IMR-90 (cell line): ENCODE measurements around the gene HCFC1. TPM values are rescaled to one million over a fixed set of nuclear protein-coding genes. Genes with fewer than 3 reads are reported as not detected.

Experiments
- ATAC-seq: fragments of 200-7000 bp; cut with Tn5 transposase; 2 replicates; pipeline ENCODE4 v1.9.1; 2020; ENCODE audit warnings: low read depth, mild to moderate bottlenecking, moderate library complexity
- BruUV-seq: library from RNA; stranded (reverse); fragments of 400-500 nt; replicated peaks from 2 replicates; lab custom pipeline; 2021; lab: Mats Ljungman, UMichigan
- CTCF ChIA-PET: fragments of 300-600 bp; formaldehyde crosslinking; extraction: SDS; loops from one replicate; lab custom pipeline; 2021; ENCODE audit warnings: antibody characterized with exemption; lab: Yijun Ruan, JAX
- POLR2A ChIA-PET: fragments of 300-600 bp; sonication (Branson Sonifier 250); formaldehyde crosslinking; loops from one replicate; lab custom pipeline; 2022; ENCODE audit warnings: antibody characterized with exemption; ENCODE audit not compliant: unreplicated experiment; lab: Charles Lee
- DNase-seq: peaks from one replicate; pipeline ENCODE4 v3.0.0; 2013
- H2AFZ ChIP-seq: replicated peaks from 2 replicates; pipeline ENCODE3; 2013; ENCODE audit warnings: low read length, mild to moderate bottlenecking; ENCODE audit not compliant: poor library complexity
- H2AK5ac ChIP-seq: 2 replicates; pipeline ENCODE4 v1.6.1; 2013; ENCODE audit warnings: low read depth, low read length, inconsistent platforms
- H2AK9ac ChIP-seq: replicated peaks from 2 replicates; pipeline ENCODE3; 2013; ENCODE audit warnings: mild to moderate bottlenecking, low read depth, low read length, moderate library complexity; ENCODE audit not compliant: poor library complexity
- H2BK120ac ChIP-seq: 2 replicates; pipeline ENCODE4 v1.6.1; 2013; ENCODE audit warnings: low read depth, low read length, inconsistent platforms
- H2BK15ac ChIP-seq: 3 replicates; pipeline ENCODE4 v1.6.1; 2013; ENCODE audit warnings: low read depth, low read length, inconsistent platforms
- H2BK20ac ChIP-seq: 2 replicates; pipeline ENCODE4 v1.6.1; 2013; ENCODE audit warnings: low read depth, mild to moderate bottlenecking, inconsistent platforms, low read length, moderate library complexity
- H2BK5ac ChIP-seq: 2 replicates; pipeline ENCODE4 v1.6.1; 2013; ENCODE audit warnings: mild to moderate bottlenecking, low read depth, low read length, inconsistent platforms; ENCODE audit not compliant: poor library complexity, severe bottlenecking
- H3K14ac ChIP-seq: replicated peaks from 2 replicates; pipeline ENCODE4 v1.6.1; 2013; ENCODE audit warnings: low read depth, low read length, inconsistent platforms
- H3K18ac ChIP-seq: 2 replicates; pipeline ENCODE4 v1.6.1; 2013; ENCODE audit warnings: low read depth, low read length, control low read depth
- H3K23ac ChIP-seq: 2 replicates; pipeline ENCODE4 v1.6.1; 2013; ENCODE audit warnings: low read depth, low read length, inconsistent platforms
- H3K27ac ChIP-seq: 2 replicates; pipeline ENCODE4 v1.5.1; 2013; ENCODE audit warnings: mild to moderate bottlenecking, control low read depth, low read length; ENCODE audit not compliant: insufficient read depth
- H3K27me3 ChIP-seq: 2 replicates; pipeline ENCODE4 v1.6.1; 2013; ENCODE audit warnings: low read length; ENCODE audit not compliant: control insufficient read depth, insufficient read depth
- H3K36me3 ChIP-seq: 2 replicates; pipeline ENCODE4 v1.6.1; 2013; ENCODE audit warnings: low read length, mixed read lengths; ENCODE audit not compliant: control insufficient read depth, insufficient read depth
- H3K4ac ChIP-seq: 2 replicates; pipeline ENCODE4 v1.6.1; 2013; ENCODE audit warnings: low read depth, low read length, inconsistent platforms
- H3K4me1 ChIP-seq: 2 replicates; pipeline ENCODE4 v1.6.1; 2013; ENCODE audit warnings: low read length, mixed read lengths; ENCODE audit not compliant: control insufficient read depth, insufficient read depth
- H3K4me2 ChIP-seq: 2 replicates; pipeline ENCODE4 v1.6.1; 2013; ENCODE audit warnings: low read depth, mild to moderate bottlenecking, control low read depth, low read length, moderate library complexity
- H3K4me3 ChIP-seq: 2 replicates; pipeline ENCODE4 v1.5.1; 2013; ENCODE audit warnings: low read depth, mild to moderate bottlenecking, control low read depth, low read length, moderate library complexity; ENCODE audit not compliant: insufficient read depth
- H3K56ac ChIP-seq: 2 replicates; pipeline ENCODE4 v1.6.1; 2013; ENCODE audit warnings: low read length, inconsistent platforms; ENCODE audit not compliant: insufficient read depth; ENCODE audit errors: extremely low read depth
- H3K79me1 ChIP-seq, 2 experiments: 2 replicates each; pipeline ENCODE4 v1.6.1; 2013; ENCODE audit warnings: low read length in 2 of 2, inconsistent platforms in 1 of 2, low read depth in 1 of 2
- H3K9ac ChIP-seq: 2 replicates; pipeline ENCODE4 v1.6.1; 2013; ENCODE audit warnings: low read depth, low read length, control low read depth
- H3K9me1 ChIP-seq: 2 replicates; pipeline ENCODE4 v1.6.1; 2013; ENCODE audit warnings: low read length, inconsistent platforms; ENCODE audit not compliant: insufficient read depth
- H3K9me3 ChIP-seq: 2 replicates; pipeline ENCODE4 v1.6.1; 2013; ENCODE audit warnings: low read length; ENCODE audit not compliant: control insufficient read depth, insufficient read depth
- H4K20me1 ChIP-seq: 2 replicates; pipeline ENCODE4 v1.6.1; 2013; ENCODE audit warnings: low read length, inconsistent platforms; ENCODE audit not compliant: insufficient read depth
- H4K5ac ChIP-seq: 2 replicates; pipeline ENCODE4 v1.6.1; 2013; ENCODE audit warnings: mild to moderate bottlenecking, low read depth, low read length, control low read depth
- H4K8ac ChIP-seq, 2 experiments: 2 replicates each; pipeline ENCODE4 v1.6.1; 2013; ENCODE audit warnings: low read depth in 2 of 2, low read length in 2 of 2, control low read depth in 1 of 2, inconsistent platforms in 1 of 2
- H4K91ac ChIP-seq: 2 replicates; pipeline ENCODE4 v1.6.1; 2013; ENCODE audit warnings: low read depth, low read length, inconsistent platforms; ENCODE audit not compliant: insufficient read depth
- BHLHE40 ChIP-seq: fragments of 150-350 bp; IDR thresholded peaks from 2 replicates; pipeline ENCODE4 v1.6.1; 2016; ENCODE audit warnings: mild to moderate bottlenecking, low read depth, low read length
- CEBPB ChIP-seq: IDR thresholded peaks from 2 replicates; pipeline ENCODE4 v1.6.1; 2012; ENCODE audit warnings: low read depth, low read length, improper control_type of control experiment
- CHD1 ChIP-seq: IDR thresholded peaks from 2 replicates; pipeline ENCODE4 v1.6.1; 2012; ENCODE audit warnings: low read depth, low read length, improper control_type of control experiment
- FOS ChIP-seq: fragments of 150-350 bp; IDR thresholded peaks from 2 replicates; pipeline ENCODE4 v1.6.1; 2016; ENCODE audit warnings: low read depth, low read length
- MAFK ChIP-seq: IDR thresholded peaks from 2 replicates; pipeline ENCODE4 v1.6.1; 2012; ENCODE audit warnings: low read depth, low read length, improper control_type of control experiment
- MAZ ChIP-seq: IDR thresholded peaks from 2 replicates; pipeline ENCODE4 v1.6.1; 2012; ENCODE audit warnings: low read depth, mild to moderate bottlenecking, low read length, improper control_type of control experiment, moderate library complexity, borderline replicate concordance
- MXI1 ChIP-seq: IDR thresholded peaks from 2 replicates; pipeline ENCODE4 v1.6.1; 2012; ENCODE audit warnings: low read depth, mild to moderate bottlenecking, low read length, moderate library complexity, borderline replicate concordance
- NFE2L2 ChIP-seq: fragments of 150-350 bp; IDR thresholded peaks from 2 replicates; pipeline ENCODE4 v1.6.1; 2016; ENCODE audit warnings: low read depth, mild to moderate bottlenecking, low read length
- POLR2A ChIP-seq: IDR thresholded peaks from 2 replicates; pipeline ENCODE4 v1.6.1; 2012; ENCODE audit warnings: mild to moderate bottlenecking, low read depth, low read length
- RAD21 ChIP-seq: IDR thresholded peaks from 2 replicates; pipeline ENCODE4 v1.6.1; 2012; ENCODE audit warnings: low read length, improper control_type of control experiment
- RCOR1 ChIP-seq: IDR thresholded peaks from 2 replicates; pipeline ENCODE4 v1.6.1; 2012; ENCODE audit warnings: mild to moderate bottlenecking, low read length, improper control_type of control experiment; ENCODE audit not compliant: insufficient replicate concordance
- RFX5 ChIP-seq: IDR thresholded peaks from 2 replicates; pipeline ENCODE4 v1.8.0; 2012; ENCODE audit warnings: low read depth, mild to moderate bottlenecking, low read length, moderate library complexity
- SMC3 ChIP-seq: fragments of 150-350 bp; IDR thresholded peaks from 2 replicates; pipeline ENCODE4 v1.6.1; 2016; ENCODE audit warnings: low read depth, mild to moderate bottlenecking, antibody characterized with exemption, low read length, moderate library complexity
- WGBS, 2 experiments: methylation state at CpG; one replicate each; pipeline versions ENCODE4 v1.1.5 to v1.1.7; 2013; ENCODE audit warnings: missing lambda C conversion rate in 2 of 2; ENCODE audit not compliant: insufficient read length in 1 of 2; ENCODE audit errors: extremely low coverage in 2 of 2; 5-methylcytosine and 5-hydroxymethylcytosine counted together
- dilution Hi-C: fragments of 300-500 bp; cut with HindIII; formaldehyde crosslinking; loops from one replicate; pipeline ENCODE4 v1.14.3; 2018; ENCODE audit warnings: low sequenced_read_pairs; ENCODE audit not compliant: unreplicated experiment
- in situ Hi-C: fragments of 300-500 bp; cut with MboI; formaldehyde crosslinking; loops from 3 replicates; pipeline ENCODE4 v1.14.3; 2019; ENCODE audit warnings: low sequenced_read_pairs, inconsistent platforms, mixed read lengths
- intact Hi-C: fragments of 100-400 bp; cut with micrococcal nuclease; formaldehyde crosslinking; loops from 2 replicates; pipeline ENCODE4 v1.10.0; 2022
- polyA plus RNA-seq, 3 experiments: library from polyadenylated mRNA; depleted of rRNA; stranded (reverse); fragments of >200 nt; gene quantifications; 2 replicates each; pipeline ENCODE4 v1.2.3, GENCODE V29; 2012; ENCODE audit warnings: low replicate concordance in 1 of 3
- total RNA-seq: library from RNA; depleted of rRNA; stranded (reverse); fragments of >200 nt; gene quantifications from 2 replicates; pipeline ENCODE4 v1.2.3, GENCODE V29; 2012
- TF ChIP-seq, protein P1 (sequence below): fragments of 150-350 bp; IDR thresholded peaks from 2 replicates; pipeline ENCODE4 v1.6.1; 2017; ENCODE audit warnings: mild to moderate bottlenecking, antibody characterized with exemption, low read length, low read depth
- TF ChIP-seq, protein P2 (sequence below): fragments of 150-350 bp; IDR thresholded peaks from 2 replicates; pipeline ENCODE4 v1.6.1; 2016; ENCODE audit warnings: low read depth, mild to moderate bottlenecking, low read length, moderate library complexity, borderline replicate concordance
- TF ChIP-seq, protein P3 (sequence below): conservative IDR thresholded peaks from 2 replicates; pipeline ENCODE4 v1.5.1; 2012; ENCODE audit warnings: mild to moderate bottlenecking, low read depth, low read length, improper control_type of control experiment

Gene HCFC1
- total and polyA plus RNA-seq, 2 of the 4 experiments (the other 2 are of a cell fraction): 3.2 to 17.6 TPM

DNA sequence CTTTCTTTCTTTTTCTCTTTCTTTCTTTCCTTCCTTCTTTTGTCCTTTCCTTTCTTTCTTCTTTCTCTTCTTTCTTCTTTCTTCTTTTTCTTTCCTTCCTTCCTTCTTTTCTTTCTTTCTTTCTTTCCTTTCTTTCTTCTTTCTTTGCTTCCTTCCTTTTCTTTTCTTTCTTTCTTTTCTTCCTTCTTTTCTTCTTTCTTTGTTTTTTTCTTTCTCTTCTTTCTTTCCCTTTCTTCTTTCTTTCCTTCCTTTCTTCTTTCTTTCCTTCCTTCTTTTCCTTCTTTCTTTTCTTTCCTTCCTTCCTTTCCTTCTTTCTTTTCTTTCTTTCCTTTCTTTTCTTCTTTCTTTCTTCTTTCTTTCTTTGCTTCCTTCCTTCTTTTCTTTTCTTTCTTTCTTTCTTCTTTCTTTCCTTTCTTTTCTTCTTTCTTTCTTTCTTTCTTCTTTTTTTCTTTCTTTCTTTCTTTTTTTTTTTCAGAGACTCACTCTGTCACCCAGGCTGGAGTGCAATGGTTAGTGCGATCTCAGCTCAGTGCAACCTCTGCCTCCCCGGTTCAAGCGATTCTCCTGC lies 19.5 kb upstream of the HCFC1 start:
- H3K4me2 ChIP-seq: no peak overlapping the region
- CTCF ChIA-PET: no interaction called here
- in situ Hi-C loops (no loop called here), intact Hi-C loops (no loop called here), dilution Hi-C loops (no loop called here)
- H3K4ac ChIP-seq: no peak overlapping the region
- H4K20me1 ChIP-seq: no peaks in the 10 kb centered on the region
- no peak overlapping the region for H2BK20ac ChIP-seq
- H3K23ac ChIP-seq: no peak overlapping the region
- no peak for DNase-seq
- H3K9ac ChIP-seq: no peak overlapping the region
- no peaks in the 10 kb centered on the region; the same call in 1 of the 2 replicates for H3K27me3 ChIP-seq
- no CpG with 5 or more reads among the region's 3 CpGs for whole genome bisulfite sequencing, 2 experiments
- H3K4me3 ChIP-seq: no peak overlapping the region
- H2BK5ac ChIP-seq: no peak overlapping the region
- no peak overlapping the region for H4K91ac ChIP-seq
- no TSS peak for BruUV-seq
- H3K4me1 ChIP-seq: no peaks in the 10 kb centered on the region
- POLR2A ChIA-PET: no interaction called here
- H3K9me3 ChIP-seq: no peaks in the 10 kb centered on the region
- H3K36me3 ChIP-seq: no peaks in the 10 kb centered on the region
- H2AK9ac ChIP-seq: no peak overlapping the region
- H4K8ac ChIP-seq: no peak overlapping the region
- H3K27ac ChIP-seq: no peak overlapping the region
- no peak overlapping the region for H4K5ac ChIP-seq
- H3K18ac ChIP-seq: no peak overlapping the region
- H2AFZ ChIP-seq: no peak overlapping the region
- no peaks in the 10 kb centered on the region for H3K79me1 ChIP-seq
- no peak overlapping the region for H2BK15ac ChIP-seq
- no peak overlapping the region for H3K14ac ChIP-seq
- no peak for TF ChIP-seq SMC3
- TF ChIP-seq RFX5: no peak
- TF ChIP-seq MAZ: no peak
- TF ChIP-seq, protein P1, sequence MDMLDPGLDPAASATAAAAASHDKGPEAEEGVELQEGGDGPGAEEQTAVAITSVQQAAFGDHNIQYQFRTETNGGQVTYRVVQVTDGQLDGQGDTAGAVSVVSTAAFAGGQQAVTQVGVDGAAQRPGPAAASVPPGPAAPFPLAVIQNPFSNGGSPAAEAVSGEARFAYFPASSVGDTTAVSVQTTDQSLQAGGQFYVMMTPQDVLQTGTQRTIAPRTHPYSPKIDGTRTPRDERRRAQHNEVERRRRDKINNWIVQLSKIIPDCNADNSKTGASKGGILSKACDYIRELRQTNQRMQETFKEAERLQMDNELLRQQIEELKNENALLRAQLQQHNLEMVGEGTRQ: no peak
- no peak for TF ChIP-seq POLR2A
- TF ChIP-seq, protein P2, sequence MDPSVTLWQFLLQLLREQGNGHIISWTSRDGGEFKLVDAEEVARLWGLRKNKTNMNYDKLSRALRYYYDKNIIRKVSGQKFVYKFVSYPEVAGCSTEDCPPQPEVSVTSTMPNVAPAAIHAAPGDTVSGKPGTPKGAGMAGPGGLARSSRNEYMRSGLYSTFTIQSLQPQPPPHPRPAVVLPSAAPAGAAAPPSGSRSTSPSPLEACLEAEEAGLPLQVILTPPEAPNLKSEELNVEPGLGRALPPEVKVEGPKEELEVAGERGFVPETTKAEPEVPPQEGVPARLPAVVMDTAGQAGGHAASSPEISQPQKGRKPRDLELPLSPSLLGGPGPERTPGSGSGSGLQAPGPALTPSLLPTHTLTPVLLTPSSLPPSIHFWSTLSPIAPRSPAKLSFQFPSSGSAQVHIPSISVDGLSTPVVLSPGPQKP: no peak
- TF ChIP-seq CHD1: no peak
- no peak for TF ChIP-seq BHLHE40
- no peak for TF ChIP-seq MAFK
- no peak for TF ChIP-seq NFE2L2
- no peak for TF ChIP-seq MXI1
- no peak for TF ChIP-seq FOS
- TF ChIP-seq RCOR1: no peak
- no peak for TF ChIP-seq RAD21
- no peak for TF ChIP-seq CEBPB
- TF ChIP-seq, protein P3, sequence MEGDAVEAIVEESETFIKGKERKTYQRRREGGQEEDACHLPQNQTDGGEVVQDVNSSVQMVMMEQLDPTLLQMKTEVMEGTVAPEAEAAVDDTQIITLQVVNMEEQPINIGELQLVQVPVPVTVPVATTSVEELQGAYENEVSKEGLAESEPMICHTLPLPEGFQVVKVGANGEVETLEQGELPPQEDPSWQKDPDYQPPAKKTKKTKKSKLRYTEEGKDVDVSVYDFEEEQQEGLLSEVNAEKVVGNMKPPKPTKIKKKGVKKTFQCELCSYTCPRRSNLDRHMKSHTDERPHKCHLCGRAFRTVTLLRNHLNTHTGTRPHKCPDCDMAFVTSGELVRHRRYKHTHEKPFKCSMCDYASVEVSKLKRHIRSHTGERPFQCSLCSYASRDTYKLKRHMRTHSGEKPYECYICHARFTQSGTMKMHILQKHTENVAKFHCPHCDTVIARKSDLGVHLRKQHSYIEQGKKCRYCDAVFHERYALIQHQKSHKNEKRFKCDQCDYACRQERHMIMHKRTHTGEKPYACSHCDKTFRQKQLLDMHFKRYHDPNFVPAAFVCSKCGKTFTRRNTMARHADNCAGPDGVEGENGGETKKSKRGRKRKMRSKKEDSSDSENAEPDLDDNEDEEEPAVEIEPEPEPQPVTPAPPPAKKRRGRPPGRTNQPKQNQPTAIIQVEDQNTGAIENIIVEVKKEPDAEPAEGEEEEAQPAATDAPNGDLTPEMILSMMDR: no peak
- ATAC-seq: no peak
- no peaks in the 10 kb centered on the region for H3K9me1 ChIP-seq
- H3K56ac ChIP-seq: no peak overlapping the region
- no peak overlapping the region for H2BK120ac ChIP-seq
- no peak overlapping the region for H2AK5ac ChIP-seq
